OCI-LY1 (cell line): Measurements from ENCODE around the gene LONP1.

ENCODE experiments used
- H2AFZ ChIP-seq: fragments of 200-600 bp; sonication (generic), shearing (Covaris generic); 2 replicates; pipeline ENCODE4 v1.6.0; 2014; ENCODE audit warnings: antibody characterized with exemption, mild to moderate bottlenecking, low read length
- H3F3A ChIP-seq: fragments of 200-600 bp; sonication (generic), shearing (Covaris generic); 2 replicates; pipeline ENCODE4 v1.6.0; 2014; ENCODE audit warnings: mild to moderate bottlenecking, antibody characterized with exemption, low read length, moderate library complexity; ENCODE audit not compliant: insufficient read depth
- H3K27ac ChIP-seq: fragments of 200-600 bp; sonication (generic); 2 replicates; pipeline ENCODE4 v1.5.1; 2014; ENCODE audit warnings: low read length, mixed run types, mild to moderate bottlenecking, low read depth; ENCODE audit not compliant: poor library complexity, severe bottlenecking
- H3K27me3 ChIP-seq: fragments of 200-600 bp; sonication (generic); 2 replicates; pipeline ENCODE4 v1.6.0; 2014; ENCODE audit warnings: antibody characterized with exemption, mild to moderate bottlenecking, low read length, moderate library complexity; ENCODE audit not compliant: insufficient read depth
- H3K36me3 ChIP-seq: fragments of 200-600 bp; sonication (generic); 2 replicates; pipeline ENCODE4 v1.6.1; 2014; ENCODE audit warnings: mild to moderate bottlenecking, antibody characterized with exemption, low read length, moderate library complexity, mixed read lengths; ENCODE audit not compliant: insufficient read depth
- H3K4me1 ChIP-seq: fragments of 200-600 bp; sonication (generic); 2 replicates; pipeline ENCODE4 v1.5.1; 2014; ENCODE audit warnings: mild to moderate bottlenecking, low read length, moderate library complexity; ENCODE audit not compliant: insufficient read depth, severe bottlenecking
- H3K4me2 ChIP-seq: fragments of 200-600 bp; sonication (generic), shearing (Covaris generic); 2 replicates; pipeline ENCODE4 v1.6.1; 2014; ENCODE audit warnings: low read length
- H3K4me3 ChIP-seq: fragments of 200-600 bp; sonication (generic); 2 replicates; pipeline ENCODE4 v1.5.1; 2014; ENCODE audit warnings: low read length, low read depth, mild to moderate bottlenecking, mixed read lengths; ENCODE audit not compliant: poor library complexity, severe bottlenecking
- H3K79me2 ChIP-seq: fragments of 200-600 bp; shearing (Covaris generic); 2 replicates; pipeline ENCODE4 v1.6.1; 2016; ENCODE audit warnings: mixed run types, low read length, mixed read lengths; ENCODE audit not compliant: insufficient read depth
- H3K9ac ChIP-seq: fragments of 200-600 bp; sonication (generic), shearing (Covaris generic); 2 replicates; pipeline ENCODE4 v1.6.1; 2014; ENCODE audit warnings: mild to moderate bottlenecking, low read length, mixed read lengths
- H3K9me2 ChIP-seq: fragments of 200-600 bp; sonication (generic), shearing (Covaris generic); 2 replicates; pipeline ENCODE4 v1.6.1; 2014; ENCODE audit warnings: low read depth, mild to moderate bottlenecking, low read length, mixed read lengths
- H3K9me3 ChIP-seq: fragments of 200-600 bp; shearing (Covaris generic); 2 replicates; pipeline ENCODE4 v1.6.1; 2014; ENCODE audit warnings: low read length, mixed read lengths
- H4K20me1 ChIP-seq: fragments of 200-600 bp; sonication (generic), shearing (Covaris generic); 2 replicates; pipeline ENCODE4 v1.6.0; 2016; ENCODE audit warnings: mild to moderate bottlenecking, low read length; ENCODE audit not compliant: insufficient read depth
- CTCF ChIP-seq: fragments of 200-600 bp; sonication (generic), shearing (Covaris generic); IDR thresholded peaks from 2 replicates; pipeline ENCODE4 v1.5.1; 2017; ENCODE audit warnings: mild to moderate bottlenecking, antibody characterized with exemption, low read length, moderate library complexity, mixed read lengths
- EZH2 ChIP-seq: fragments of 200-600 bp; sonication (generic), shearing (Covaris generic); IDR thresholded peaks from 2 replicates; pipeline ENCODE4 v1.8.0; 2017; ENCODE audit warnings: borderline replicate concordance, mixed run types, mild to moderate bottlenecking, antibody characterized with exemption, low read length, moderate library complexity, mixed read lengths

The LONP1 gene

GRCh38 chr19:5669212-5669611, 50.7 kb downstream of the LONP1 start:
- no peak overlapping the region for H3K9ac ChIP-seq
- H3K9me2 ChIP-seq = no peaks in the 10 kb centered on the region
- peaks cover 4% of the 10 kb centered on the region for H3K4me1 ChIP-seq
- no peaks in the 10 kb centered on the region for H3K27me3 ChIP-seq
- no peaks in the 10 kb centered on the region for H4K20me1 ChIP-seq
- no peak overlapping the region for H3K27ac ChIP-seq
- H3K36me3 ChIP-seq = peaks cover 88% of the 10 kb centered on the region
- H3F3A ChIP-seq = no peaks in the 10 kb centered on the region
- no peak overlapping the region for H3K4me2 ChIP-seq
- no peak overlapping the region for H2AFZ ChIP-seq
- no peaks in the 10 kb centered on the region for H3K79me2 ChIP-seq
- no peaks in the 10 kb centered on the region for H3K9me3 ChIP-seq
- no peak for TF ChIP-seq CTCF
- TF ChIP-seq EZH2 = no peak
- no peak overlapping the region for H3K4me3 ChIP-seq

- H3K9me2 ChIP-seq = no peaks in the 10 kb centered on the region
- H3K4me3 ChIP-seq = no peak overlapping the region
- no peak overlapping the region for H3K9ac ChIP-seq
- H4K20me1 ChIP-seq = no peaks in the 10 kb centered on the region
- H2AFZ ChIP-seq = no peak overlapping the region
- H3K79me2 ChIP-seq = no peaks in the 10 kb centered on the region
- no peak overlapping the region for H3K27ac ChIP-seq
- H3F3A ChIP-seq = no peaks in the 10 kb centered on the region
- no peaks in the 10 kb centered on the region for H3K27me3 ChIP-seq
- no peak overlapping the region for H3K4me2 ChIP-seq
- peaks cover 4% of the 10 kb centered on the region for H3K4me1 ChIP-seq
- peaks cover 90% of the 10 kb centered on the region for H3K36me3 ChIP-seq
- no peak for TF ChIP-seq EZH2
- H3K9me3 ChIP-seq = no peaks in the 10 kb centered on the region
These were observed 52.1 kb downstream of the LONP1 start for GRCh38 chr19:5667751-5668271.

- H3K4me1 ChIP-seq = peaks cover 4% of the 10 kb centered on the region
- no peaks in the 10 kb centered on the region for H3K9me3 ChIP-seq
- H3K9me2 ChIP-seq = no peaks in the 10 kb centered on the region
- H3K4me3 ChIP-seq = no peak overlapping the region
- H3K27ac ChIP-seq = no peak overlapping the region
- no peak for TF ChIP-seq CTCF
- TF ChIP-seq EZH2 = no peak
- no peaks in the 10 kb centered on the region for H3K27me3 ChIP-seq
- no peaks in the 10 kb centered on the region for H4K20me1 ChIP-seq
- H3K4me2 ChIP-seq = no peak overlapping the region
- no peak overlapping the region for H2AFZ ChIP-seq
- H3F3A ChIP-seq = no peaks in the 10 kb centered on the region
- peaks cover 91% of the 10 kb centered on the region for H3K36me3 ChIP-seq
- no peaks in the 10 kb centered on the region for H3K79me2 ChIP-seq
- H3K9ac ChIP-seq = no peak overlapping the region
These were observed 52.9 kb downstream of the LONP1 start for GRCh38 chr19:5666921-5667610.
